ENCODE results near the gene FTH1.

DNA sequence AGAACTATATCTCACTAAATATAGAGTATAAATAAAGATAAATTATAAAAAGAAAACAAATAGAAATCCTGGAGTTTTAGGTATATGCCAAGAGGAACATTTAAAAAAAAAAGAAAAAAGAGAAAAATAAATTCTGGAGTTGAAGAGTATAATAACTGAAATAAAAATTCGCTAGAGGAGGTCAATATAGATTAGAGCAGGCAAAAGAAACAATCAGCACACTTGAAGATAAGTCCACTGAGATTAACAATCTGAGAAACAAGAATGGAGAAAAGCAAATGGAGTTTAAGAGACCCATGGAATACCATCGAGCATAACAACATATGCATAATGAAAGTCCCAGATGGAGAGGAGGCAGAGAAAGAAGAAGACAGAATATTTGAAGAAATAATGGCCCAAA, 31.6 kb downstream of the FTH1 start:
- no peak for TF ChIP-seq CTCF (IDR thresholded peaks at IDR 0.05)
- no peak for TF ChIP-seq POLR2A (IDR thresholded peaks at IDR 0.05)
- TF ChIP-seq POLR2AphosphoS5 (IDR thresholded peaks at IDR 0.05), result no peak

All from sigmoid colon (tissue), 4 donors.